Uterus (tissue), 2 donors: Measurements from ENCODE around the gene MAPKBP1.

Source experiments
- CTCF ChIP-seq, 4 experiments: fragments of 200-600 bp in 2 of 4; fragments of 450-650 bp in 2 of 4; sonication (generic) in 2 of 4; IDR thresholded peaks; one replicate each; pipeline ENCODE4 v1.5.1; 2016 to 2019; ENCODE audit warnings: antibody characterized with exemption in 4 of 4, mild to moderate bottlenecking in 2 of 4, moderate library complexity in 1 of 4
- POLR2A ChIP-seq, 2 donors: fragments of 450-650 bp; IDR thresholded peaks; one replicate each; pipeline ENCODE4 v1.6.1; 2016; ENCODE audit warnings: antibody characterized with exemption in 2 of 2, mild to moderate bottlenecking in 1 of 2, moderate library complexity in 1 of 2

GRCh38 chr15:41811432-41812195, 37.3 kb downstream of the MAPKBP1 start:
- TF ChIP-seq CTCF (IDR thresholded peaks at IDR 0.05) (peak; percentile 87 to 93 (median 90)), POLR2A (IDR thresholded peaks at IDR 0.05) (no peak)
